HG02970 (cell line): ENCODE data around the gene YOD1.

Experiments used
- ATAC-seq: cut with Tn5 transposase; IDR thresholded peaks from one replicate; pipeline ENCODE4 v1.9.1; 2021; ENCODE audit warnings: mild to moderate bottlenecking, moderate library complexity, moderate number of reproducible peaks; ENCODE audit not compliant: unreplicated experiment, low FRiP score

YOD1 gene

GRCh38 chr1:207013321-207014085 lies 37.5 kb downstream of the YOD1 start:
- ATAC-seq, result no peak

- no peak for ATAC-seq
These were observed 40.3 kb downstream of the YOD1 start for GRCh38 chr1:207010726-207011125.

- ATAC-seq, result no peak
These were observed 41.1 kb downstream of the YOD1 start for GRCh38 chr1:207009945-207010344.

GRCh38 chr1:207009182-207009850 lies 41.7 kb downstream of the YOD1 start:
- no peak for ATAC-seq

- ATAC-seq, result no peak
These were observed 43.5 kb downstream of the YOD1 start for GRCh38 chr1:207007352-207008033.

GRCh38 chr1:207006914-207007313 lies 44.1 kb downstream of the YOD1 start:
- ATAC-seq, result no peak

- ATAC-seq, result no peak
These were observed 44.9 kb downstream of the YOD1 start for GRCh38 chr1:207006083-207006482.

GRCh38 chr1:207004931-207005830 lies 45.8 kb downstream of the YOD1 start:
- ATAC-seq, result no peak

- ATAC-seq, result no peak
These were observed 47.8 kb downstream of the YOD1 start for GRCh38 chr1:207003210-207003609.

GRCh38 chr1:207002724-207003146 lies 48.3 kb downstream of the YOD1 start:
- ATAC-seq, result no peak

- ATAC-seq, result no peak
These were observed 49.3 kb downstream of the YOD1 start for GRCh38 chr1:207001492-207002245.

- no peak for ATAC-seq
These were observed 50.2 kb downstream of the YOD1 start for GRCh38 chr1:207000651-207001291.

- no peak for ATAC-seq
These were observed 52.2 kb downstream of the YOD1 start for GRCh38 chr1:206998816-206999215.
